M059J (cell line): ENCODE measurements around the gene TEKTIP1. TPM values are rescaled to one million over a fixed set of nuclear protein-coding genes. Genes with fewer than 3 reads are reported as not detected.
"Not testable (repeated sequence)": the region's sequence is repeated elsewhere in the genome, so short reads cannot be mapped to it uniquely, and the experiment has no call there.

Source experiments
- DNase-seq: peaks from one replicate; pipeline ENCODE4 v3.0.0-alpha.2; 2012; ENCODE audit warnings: low read depth
- total RNA-seq: library from RNA; depleted of rRNA; stranded (reverse); fragments of >200 nt; shearing (Covaris generic); gene quantifications from 2 replicates; pipeline ENCODE4 v1.2.3, GENCODE V29; 2014

The TEKTIP1 gene
- total RNA-seq, 1 experiment from 2014 or later: not detected

DNA sequence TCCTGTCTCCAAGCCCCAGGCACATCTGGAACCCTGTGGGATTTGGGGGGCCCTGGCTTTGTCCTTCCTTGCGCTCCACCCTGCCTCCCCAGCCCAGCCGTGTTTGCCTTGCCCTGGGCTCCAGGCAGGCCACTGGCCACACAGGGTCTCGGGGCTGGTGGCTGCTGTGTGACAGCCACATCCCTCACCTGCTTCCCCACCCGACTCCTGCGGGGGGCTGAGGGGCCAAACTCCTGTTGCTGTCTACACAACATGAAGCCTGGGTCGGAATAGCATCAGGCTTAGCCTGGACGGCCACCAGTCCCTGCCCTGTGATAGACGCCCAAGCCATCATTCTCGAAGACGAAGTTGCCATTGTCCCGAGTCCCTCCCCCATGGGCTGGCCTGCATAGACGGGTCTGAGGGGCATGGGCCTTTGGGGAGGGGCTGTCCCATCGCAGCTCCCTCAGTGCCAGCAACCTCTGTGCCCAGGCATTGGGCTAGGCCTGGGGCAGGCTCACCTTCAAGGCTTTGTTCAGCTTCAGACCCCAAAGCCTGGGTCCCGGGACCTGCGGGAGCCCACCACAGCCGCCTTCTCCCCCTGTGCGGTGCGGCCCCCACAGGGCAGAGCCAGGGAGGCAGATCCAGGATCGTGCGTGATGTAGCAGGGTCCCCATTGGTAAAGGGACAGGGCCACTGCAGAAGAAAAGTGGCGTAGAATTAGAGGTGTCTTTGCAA, 15.5 kb upstream of the TEKTIP1 start:
- DNase-seq: no peak

DNA sequence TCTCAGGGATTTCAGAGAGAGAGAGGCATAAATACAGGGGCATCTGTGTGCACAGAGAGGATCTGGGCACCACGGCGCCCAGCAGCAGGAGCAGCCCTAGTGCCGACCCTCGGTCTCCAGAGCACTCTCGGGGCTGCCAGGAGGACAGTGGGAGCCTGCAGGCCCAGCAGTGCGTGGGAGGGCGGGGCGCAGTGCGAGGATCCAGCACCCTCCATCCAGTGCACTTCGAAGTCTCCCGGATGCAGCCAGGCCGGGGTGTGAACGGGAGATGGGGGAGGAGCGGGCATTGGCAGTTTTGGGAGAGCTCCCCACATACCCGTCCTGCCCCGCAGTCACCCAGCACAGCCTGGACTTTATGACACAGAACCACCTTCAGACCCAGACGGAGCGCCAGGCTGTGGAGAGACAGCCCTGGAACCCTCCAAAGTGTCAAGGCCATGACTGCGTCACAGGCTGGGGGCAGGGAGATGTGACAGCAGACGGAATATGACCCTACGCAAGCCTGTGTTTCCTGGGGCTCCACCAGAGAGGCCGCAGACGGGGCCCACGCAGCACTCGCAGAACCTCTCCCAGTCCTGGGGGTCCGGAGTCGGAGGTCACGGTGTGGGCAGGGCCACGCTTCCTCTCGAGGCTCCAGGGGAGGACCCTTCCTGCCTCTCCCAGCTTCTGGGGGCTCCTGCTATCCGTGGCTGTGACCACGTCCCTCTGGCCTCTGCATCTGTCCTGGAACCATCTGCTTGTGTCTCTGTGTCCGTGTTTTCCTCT, 14.7 kb upstream of the TEKTIP1 start:
- DNase-seq: no peak

DNA sequence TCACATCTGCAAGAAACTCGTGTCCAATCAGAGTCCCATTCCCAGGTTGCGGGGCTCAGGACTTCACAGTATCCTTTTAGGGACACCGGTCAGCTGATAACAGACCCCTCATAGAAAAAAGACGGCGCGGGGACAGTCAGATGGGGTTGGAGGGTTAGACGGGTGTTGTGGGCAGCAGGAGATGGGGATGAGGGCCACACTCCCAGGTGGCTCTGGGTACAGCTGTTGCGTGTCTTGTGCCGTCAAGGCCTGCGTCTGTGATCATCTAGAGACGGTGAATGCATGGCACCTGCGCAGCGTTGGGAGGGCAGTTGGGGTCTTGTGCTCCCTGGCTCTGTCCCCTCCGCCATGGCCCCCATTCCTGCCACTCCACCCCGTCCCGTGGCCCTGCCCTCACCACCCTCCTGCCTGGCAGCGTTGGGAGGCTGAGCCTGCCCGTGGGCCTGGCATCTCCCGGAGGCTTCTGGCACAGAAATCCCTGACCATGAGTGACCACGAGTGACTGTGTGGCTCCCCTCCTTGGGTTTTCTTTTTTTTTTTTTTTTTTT, 14.0 kb upstream of the TEKTIP1 start:
- no peak for DNase-seq

- DNase-seq: no peak
These were observed 12.3 kb upstream of the TEKTIP1 start for GRCh38 chr19:3526507-3527237.

GRCh38 chr19:3527238-3527910, 11.6 kb upstream of the TEKTIP1 start:
- DNase-seq: no peak

DNA sequence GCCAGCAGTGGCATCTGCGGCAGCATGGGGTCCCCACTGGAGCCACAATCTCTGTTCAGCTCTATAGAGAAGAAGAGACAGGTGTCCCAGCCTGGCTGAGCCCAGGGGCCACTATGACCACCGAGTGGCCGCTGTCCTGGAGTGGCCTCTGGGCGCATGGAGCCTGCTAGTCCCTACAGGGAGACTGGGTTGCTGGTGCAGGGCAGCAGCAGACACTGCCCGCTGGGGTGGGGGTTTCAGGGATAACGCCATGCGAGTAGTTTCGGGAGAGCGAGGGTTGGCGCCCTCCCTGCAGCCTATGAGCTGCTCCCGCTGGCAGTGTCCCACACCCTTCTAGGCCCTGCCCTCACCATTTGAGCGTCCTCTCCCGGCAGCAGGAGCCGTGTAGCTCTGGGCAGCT, 10.9 kb upstream of the TEKTIP1 start:
- DNase-seq: no peak

- DNase-seq: no peak
These were observed 10.3 kb upstream of the TEKTIP1 start for GRCh38 chr19:3528539-3529211.

GRCh38 chr19:3529299-3529698, 9.7 kb upstream of the TEKTIP1 start:
- not testable (repeated sequence) for DNase-seq

DNA sequence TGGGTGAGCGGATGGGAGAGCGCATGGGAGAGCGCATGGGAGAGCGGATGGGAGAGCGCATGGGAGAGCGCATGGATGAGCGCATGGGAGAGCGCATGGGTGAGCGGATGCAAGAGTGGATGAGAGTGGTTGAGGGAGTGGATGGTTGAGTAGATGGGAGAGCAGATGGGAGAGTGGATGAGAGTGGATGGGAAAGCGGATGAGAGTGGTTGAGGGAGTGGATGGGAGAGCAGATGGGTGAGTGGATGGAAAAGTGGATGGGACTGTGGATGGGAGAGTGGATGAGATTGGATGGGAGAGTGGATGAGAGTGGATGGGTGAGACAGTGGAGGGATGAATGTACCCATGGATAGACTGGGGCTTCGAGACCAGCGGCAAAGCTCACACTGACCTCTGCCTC, 8.6 kb upstream of the TEKTIP1 start:
- DNase-seq: no peak

GRCh38 chr19:3531716-3532115, 7.3 kb upstream of the TEKTIP1 start:
- no peak for DNase-seq

DNA sequence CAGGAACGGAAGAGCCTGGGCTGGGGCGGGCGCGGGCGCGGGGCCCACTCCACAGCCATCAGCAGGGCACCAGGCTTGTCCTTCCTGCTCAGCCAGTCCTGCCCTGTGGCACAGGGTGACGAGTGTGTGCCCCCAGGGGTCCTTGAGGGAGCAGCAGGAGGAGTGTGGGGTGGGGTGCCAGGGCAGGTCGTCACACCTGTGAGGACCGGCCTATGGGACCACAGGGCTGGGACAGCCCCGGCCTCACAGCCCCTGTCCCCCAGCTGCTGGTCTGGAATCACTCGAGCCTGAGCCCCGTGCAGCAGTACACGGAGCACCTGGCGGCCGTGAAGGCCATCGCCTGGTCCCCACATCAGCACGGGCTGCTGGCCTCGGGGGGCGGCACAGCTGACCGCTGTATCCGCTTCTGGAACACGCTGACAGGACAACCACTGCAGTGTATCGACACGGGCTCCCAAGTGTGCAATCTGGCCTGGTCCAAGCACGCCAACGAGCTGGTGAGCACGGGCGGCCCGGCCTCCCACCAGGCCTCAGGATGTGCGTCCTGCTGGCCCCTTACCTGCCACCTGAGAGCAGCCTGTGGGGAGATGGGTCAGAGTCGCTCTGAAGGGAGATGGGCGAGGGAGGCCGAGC, 6.7 kb upstream of the TEKTIP1 start:
- DNase-seq: no peak

DNA sequence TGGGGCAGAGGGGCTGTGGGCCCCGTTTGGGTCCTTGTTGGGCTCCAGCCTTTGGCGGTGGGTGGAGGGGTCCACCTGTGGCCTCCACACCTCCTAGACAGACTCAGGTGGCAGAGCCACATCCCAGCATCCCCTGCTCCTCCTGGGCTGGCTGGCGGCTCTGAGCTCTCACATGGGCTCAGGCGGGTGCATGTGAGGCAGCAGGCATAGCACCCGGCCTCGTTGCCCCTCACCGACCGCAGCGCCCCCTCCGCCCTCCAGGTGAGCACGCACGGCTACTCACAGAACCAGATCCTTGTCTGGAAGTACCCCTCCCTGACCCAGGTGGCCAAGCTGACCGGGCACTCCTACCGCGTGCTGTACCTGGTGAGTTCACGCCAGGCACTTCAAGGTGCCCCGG, 5.9 kb upstream of the TEKTIP1 start:
- DNase-seq: no peak

- no peak for DNase-seq
These were observed 5.3 kb upstream of the TEKTIP1 start for GRCh38 chr19:3533563-3534216.

DNA sequence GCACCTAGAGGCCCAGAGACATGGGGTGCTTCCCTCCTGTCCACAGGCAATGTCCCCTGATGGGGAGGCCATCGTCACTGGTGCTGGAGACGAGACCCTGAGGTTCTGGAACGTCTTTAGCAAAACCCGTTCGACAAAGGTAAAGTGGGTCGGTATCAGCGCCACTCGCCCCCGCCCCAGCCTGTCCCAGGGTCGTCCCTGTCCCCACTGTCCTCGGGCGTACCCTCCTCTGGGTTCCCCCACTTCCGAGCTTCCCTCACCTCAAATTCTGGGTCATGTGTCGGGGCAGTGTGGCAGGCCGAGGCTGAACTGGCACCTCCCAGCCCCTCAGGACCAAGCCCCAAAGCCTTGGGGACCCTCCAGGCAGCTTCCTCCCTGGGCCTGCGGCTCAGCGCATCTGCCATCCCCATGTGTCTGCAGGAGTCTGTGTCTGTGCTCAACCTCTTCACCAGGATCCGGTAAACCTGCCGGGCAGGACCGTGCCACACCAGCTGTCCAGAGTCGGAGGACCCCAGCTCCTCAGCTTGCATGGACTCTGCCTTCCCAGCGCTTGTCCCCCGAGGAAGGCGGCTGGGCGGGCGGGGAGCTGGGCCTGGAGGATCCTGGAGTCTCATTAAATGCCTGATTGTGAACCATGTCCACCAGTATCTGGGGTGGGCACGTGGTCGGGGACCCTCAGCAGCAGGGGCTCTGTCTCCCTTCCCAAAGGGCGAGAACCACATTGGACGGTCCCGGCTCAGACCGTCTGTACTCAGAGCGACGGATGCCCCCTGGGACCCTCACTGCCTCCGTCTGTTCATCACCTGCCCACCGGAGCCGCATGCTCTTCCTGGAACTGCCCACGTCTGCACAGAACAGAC, 4.4 kb upstream of the TEKTIP1 start:
- no peak for DNase-seq

- no peak for DNase-seq
These were observed 3.8 kb upstream of the TEKTIP1 start for GRCh38 chr19:3535235-3535535.

- DNase-seq: no peak
These were observed 3.4 kb upstream of the TEKTIP1 start for GRCh38 chr19:3535563-3535965.

DNA sequence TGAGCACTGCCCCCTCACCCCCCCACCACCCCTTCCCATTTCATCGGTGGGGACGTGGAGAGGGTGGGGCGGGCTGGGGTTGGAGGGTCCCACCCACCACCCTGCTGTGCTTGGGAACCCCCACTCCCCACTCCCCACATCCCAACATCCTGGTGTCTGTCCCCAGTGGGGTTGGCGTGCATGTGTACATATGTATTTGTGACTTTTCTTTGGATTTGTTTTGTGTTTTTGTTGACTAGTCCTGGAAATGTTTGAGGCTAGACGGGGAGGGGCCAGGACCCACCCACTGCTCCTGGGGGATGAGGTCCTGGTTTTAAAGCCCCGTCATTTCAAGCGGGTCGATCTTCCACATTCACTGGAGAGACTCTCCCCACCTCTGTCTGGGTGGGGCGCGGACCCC, 3.0 kb upstream of the TEKTIP1 start:
- DNase-seq: no peak

DNA sequence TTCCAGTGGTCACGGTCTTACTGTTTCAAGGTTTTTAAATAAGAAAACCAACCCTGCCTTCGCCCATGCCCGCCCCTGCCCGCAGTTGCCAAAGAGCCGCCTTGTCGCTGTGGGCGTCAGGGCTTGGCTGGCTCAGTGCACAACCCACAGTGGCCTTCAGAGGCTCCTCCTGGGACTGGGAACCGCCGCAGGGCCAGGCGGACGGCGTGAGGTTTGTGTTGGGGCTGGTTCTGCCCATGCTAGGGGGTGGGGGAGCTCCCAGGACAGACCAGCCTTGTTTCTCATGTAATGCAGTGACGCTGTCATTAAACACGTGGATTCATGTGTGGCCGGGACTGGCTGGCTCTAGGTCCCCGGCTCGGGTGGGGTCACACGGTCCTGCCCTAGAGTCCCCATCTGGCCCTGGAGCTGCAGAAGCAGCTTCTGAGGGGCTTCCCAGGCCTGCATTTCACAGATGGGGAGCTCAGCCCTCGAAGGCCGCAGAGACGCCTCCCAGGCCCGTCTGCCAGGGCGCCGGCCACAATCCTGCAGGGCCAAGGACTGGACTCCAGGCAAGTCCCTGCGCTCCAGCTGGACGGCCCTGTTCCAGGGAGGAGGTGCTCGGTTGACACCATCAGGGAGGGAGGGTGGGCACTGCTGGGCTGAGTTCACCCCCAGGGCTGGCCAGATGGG, 2.4 kb upstream of the TEKTIP1 start:
- DNase-seq: no peak

DNA sequence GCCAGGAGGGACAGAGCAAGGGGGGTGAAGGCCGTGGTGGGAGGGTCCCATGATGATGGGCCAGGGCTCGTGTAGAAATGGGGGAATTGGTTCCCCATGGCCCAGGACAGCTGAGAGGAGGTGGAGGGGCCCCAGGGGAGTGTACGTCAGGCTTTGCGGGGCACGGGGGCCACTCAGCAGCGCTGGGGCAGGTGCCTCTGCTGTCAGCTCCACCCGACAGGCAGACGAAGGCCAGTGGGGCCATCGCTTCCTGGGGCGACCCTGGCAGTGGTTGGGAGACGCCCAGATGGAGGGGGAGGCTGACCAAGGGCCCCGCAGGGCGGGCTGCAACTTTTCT, 1.9 kb upstream of the TEKTIP1 start:
- no peak for DNase-seq
